Measurements from ENCODE around the gene GBGT1.

DNA sequence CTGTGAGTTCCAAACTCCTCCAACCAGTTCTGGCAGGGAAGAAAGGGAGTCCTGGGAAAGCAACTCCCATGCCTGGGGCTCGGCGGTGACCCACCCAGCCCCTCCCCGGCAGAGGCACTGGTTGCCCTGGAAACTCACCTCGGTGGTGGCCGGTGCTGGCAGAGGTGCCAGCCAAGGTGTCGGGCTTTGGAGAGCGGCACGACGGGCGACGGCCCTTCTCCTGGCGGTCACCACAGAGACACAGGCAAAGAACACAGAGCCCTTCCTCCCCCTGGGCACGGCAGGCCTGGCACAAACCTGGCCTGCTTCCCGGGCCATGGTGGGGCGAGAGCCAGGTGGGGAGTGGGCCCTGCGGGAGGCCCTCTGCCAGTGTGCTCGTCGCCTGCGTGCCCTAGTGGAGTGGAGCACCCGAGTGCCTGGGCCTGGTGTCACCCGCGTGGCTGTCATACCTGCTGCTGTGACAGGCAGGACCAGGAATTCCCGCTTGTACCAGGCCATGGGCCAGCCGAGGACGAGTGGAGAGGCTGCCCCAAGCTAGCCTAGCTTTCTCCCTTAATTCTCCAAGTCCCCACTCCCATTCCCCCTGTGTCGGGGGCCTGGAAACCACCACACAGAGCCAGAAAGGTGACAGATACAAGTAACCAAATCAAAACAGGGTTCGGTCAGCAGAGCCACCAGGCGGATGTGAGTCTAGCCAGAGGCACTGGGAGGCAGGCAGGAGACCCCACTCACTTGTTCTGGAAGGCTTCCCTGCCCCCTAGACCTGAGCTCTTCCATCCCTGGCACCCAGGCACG is 34.5 kb downstream of the GBGT1 start:
- TF ChIP-seq TAF1 (IDR thresholded peaks at IDR 0.05; ENCODE audit: low read depth, low read length) (no peak), POLR2A (IDR thresholded peaks at IDR 0.05; ENCODE audit: low read depth, low read length) (no peak), PAX5 (IDR thresholded peaks at IDR 0.05; ENCODE audit: insufficient read depth, low read length, severe bottlenecking) (no peak)

All from GM12891 (cell line).